GM23338 (cell line): Measurements from ENCODE around the gene ABCD2. TPM values are rescaled to one million over a fixed set of nuclear protein-coding genes. Genes with fewer than 3 reads are reported as not detected.
A peak's percentile ranks its signal among the peaks of the same experiment; 100 is the strongest.

Experiments
- ATAC-seq: fragments of 200-7000 bp; cut with Tn5 transposase; 3 replicates; pipeline ENCODE4 v1.9.1; 2020
- DNase-seq: peaks from one replicate; pipeline ENCODE4 v3.0.0-alpha.2; 2015; ENCODE audit warnings: low spot score
- H2AFZ ChIP-seq: fragments of 200-600 bp; sonication (generic); 2 replicates; pipeline ENCODE4 v1.8.0; 2016; ENCODE audit warnings: antibody characterized with exemption, mild to moderate bottlenecking, moderate library complexity
- H3F3A ChIP-seq: fragments of 200-600 bp; sonication (generic); replicated peaks from 2 replicates; pipeline ENCODE4 v1.8.0; 2017; ENCODE audit warnings: antibody characterized with exemption, mixed run types, low read depth
- H3K27ac ChIP-seq: fragments of 200-600 bp; sonication (generic); 2 replicates; pipeline ENCODE4 v1.6.1; 2016; ENCODE audit warnings: low read depth
- H3K27me3 ChIP-seq: fragments of 200-600 bp; sonication (generic); 2 replicates; pipeline ENCODE4 v1.8.0; 2016; ENCODE audit warnings: mild to moderate bottlenecking, mixed run types, moderate library complexity; ENCODE audit not compliant: insufficient read depth
- H3K36me3 ChIP-seq: fragments of 200-600 bp; sonication (generic); 2 replicates; pipeline ENCODE4 v1.8.0; 2016; ENCODE audit warnings: mild to moderate bottlenecking; ENCODE audit not compliant: insufficient read depth
- H3K4me1 ChIP-seq: fragments of 200-600 bp; sonication (generic); 2 replicates; pipeline ENCODE4 v1.8.0; 2016; ENCODE audit warnings: mild to moderate bottlenecking, moderate library complexity; ENCODE audit not compliant: insufficient read depth
- H3K4me2 ChIP-seq: fragments of 200-600 bp; sonication (generic); 2 replicates; pipeline ENCODE4 v1.7.1; 2017; ENCODE audit warnings: mixed run types
- H3K4me3 ChIP-seq: fragments of 200-600 bp; sonication (generic); 2 replicates; pipeline ENCODE4 v1.6.1; 2016; ENCODE audit warnings: mixed run types
- H3K79me2 ChIP-seq: fragments of 200-600 bp; sonication (generic); replicated peaks from 2 replicates; pipeline ENCODE4 v1.8.0; 2017; ENCODE audit warnings: mild to moderate bottlenecking; ENCODE audit not compliant: insufficient read depth
- H3K9me2 ChIP-seq: fragments of 200-600 bp; sonication (generic); 2 replicates; pipeline ENCODE4 v1.8.0; 2017; ENCODE audit not compliant: insufficient read depth
- H4K20me1 ChIP-seq: fragments of 200-600 bp; sonication (generic); replicated peaks from 2 replicates; pipeline ENCODE4 v1.8.0; 2017; ENCODE audit warnings: mild to moderate bottlenecking; ENCODE audit not compliant: insufficient read depth
- H3K27ac Mint-ChIP-seq: 2 replicates; pipeline ENCODE4 v1.8.0; 2020; ENCODE audit warnings: inconsistent platforms, mild to moderate bottlenecking, moderate library complexity, mixed read lengths
- H3K27me3 Mint-ChIP-seq: 3 replicates; pipeline ENCODE4 v1.8.0; 2022; ENCODE audit warnings: low read depth, mild to moderate bottlenecking, moderate library complexity, mixed read lengths, inconsistent platforms; ENCODE audit not compliant: insufficient read depth, poor library complexity
- H3K36me3 Mint-ChIP-seq: 3 replicates; pipeline ENCODE4 v1.8.0; 2021; ENCODE audit warnings: low read depth, mild to moderate bottlenecking, inconsistent platforms, moderate library complexity, mixed read lengths
- H3K4me1 Mint-ChIP-seq: 3 replicates; pipeline ENCODE4 v1.8.0; 2020; ENCODE audit warnings: mild to moderate bottlenecking, inconsistent platforms, mixed read lengths
- H3K4me3 Mint-ChIP-seq: 3 replicates; pipeline ENCODE4 v1.8.0; 2021; ENCODE audit warnings: moderate library complexity, mild to moderate bottlenecking, inconsistent platforms, mixed read lengths
- H3K9me3 Mint-ChIP-seq: 3 replicates; pipeline ENCODE4 v1.8.0; 2020; ENCODE audit warnings: moderate library complexity, mild to moderate bottlenecking, inconsistent platforms, mixed read lengths
- CREB1 ChIP-seq: fragments of 250-450 bp; sonication (Bioruptor Pico); IDR thresholded peaks from 2 replicates; pipeline ENCODE4 v1.5.0; 2020; ENCODE audit warnings: low read depth, mild to moderate bottlenecking, moderate library complexity
- EZH2 ChIP-seq: fragments of 200-600 bp; sonication (generic); IDR thresholded peaks from one replicate; pipeline ENCODE4 v1.8.0; 2017; ENCODE audit warnings: antibody characterized with exemption, mild to moderate bottlenecking, low read depth; ENCODE audit not compliant: unreplicated experiment
- EZH2phosphoT487 ChIP-seq: fragments of 200-600 bp; sonication (generic); IDR thresholded peaks from one replicate; pipeline ENCODE4 v1.8.1; 2018; ENCODE audit warnings: antibody characterized with exemption; ENCODE audit not compliant: unreplicated experiment
- JUNB ChIP-seq: IDR thresholded peaks from one replicate; pipeline ENCODE4 v1.6.1; 2016; ENCODE audit warnings: antibody characterized with exemption; ENCODE audit not compliant: unreplicated experiment
- POLR2AphosphoS5 ChIP-seq: IDR thresholded peaks from 2 replicates; pipeline ENCODE4 v1.6.1; 2016; ENCODE audit warnings: antibody characterized with exemption, low read depth
- polyA plus RNA-seq: library from polyadenylated mRNA; unstranded; fragments of >200 nt; fragmentation: Nextera tagmentation; extraction: Ambion mirVana; gene quantifications from 2 replicates; pipeline ENCODE4 v1.2.1, GENCODE V29; 2016
- total RNA-seq: library from RNA; depleted of rRNA; stranded (reverse); fragments of >200 nt; shearing (Covaris generic); gene quantifications from 2 replicates; pipeline ENCODE4 v1.2.3, GENCODE V29; 2014
- TF ChIP-seq, protein P1 (sequence below): fragments of 250-450 bp; sonication (Bioruptor Pico); IDR thresholded peaks from 2 replicates; pipeline ENCODE4 v1.5.0; 2020; ENCODE audit warnings: mild to moderate bottlenecking, moderate library complexity
- TF ChIP-seq, protein P2 (sequence below), 2 experiments: fragments of 200-600 bp in 1 of 2; sonication (generic) in 1 of 2; conservative IDR thresholded peaks; 2 replicates each; pipeline versions ENCODE4 v1.5.1 to v1.6.1; 2016 to 2017; ENCODE audit warnings: antibody characterized with exemption in 2 of 2, low read depth in 2 of 2, mild to moderate bottlenecking in 2 of 2, moderate library complexity in 1 of 2
- TF ChIP-seq, protein P3 (sequence below): IDR thresholded peaks from 2 replicates; pipeline ENCODE4 v1.6.1; 2016; ENCODE audit warnings: antibody characterized with exemption

The ABCD2 gene
- total and polyA plus RNA-seq, 2 experiments from 2014 or later, result not detected

DNA sequence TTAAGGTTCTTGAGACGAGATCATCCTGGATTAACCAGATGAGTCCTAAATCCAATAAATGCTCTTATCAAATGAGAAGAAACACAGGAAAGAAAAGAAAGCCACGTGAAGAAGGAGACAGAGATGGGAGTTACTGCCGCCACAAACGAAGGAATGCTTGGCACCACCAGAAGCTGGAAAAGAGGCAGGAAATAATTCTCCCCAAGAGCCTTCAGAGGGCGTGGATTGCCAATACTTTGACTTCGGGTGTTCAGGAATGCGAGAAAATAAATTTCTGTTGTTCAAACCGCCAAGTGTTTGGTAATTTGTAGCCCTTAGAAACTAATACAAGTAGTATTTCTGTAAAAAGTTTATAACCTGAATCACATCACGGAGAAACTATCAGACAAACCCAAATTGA is 31.3 kb downstream of the ABCD2 start (continued):
- TF ChIP-seq, protein P1, sequence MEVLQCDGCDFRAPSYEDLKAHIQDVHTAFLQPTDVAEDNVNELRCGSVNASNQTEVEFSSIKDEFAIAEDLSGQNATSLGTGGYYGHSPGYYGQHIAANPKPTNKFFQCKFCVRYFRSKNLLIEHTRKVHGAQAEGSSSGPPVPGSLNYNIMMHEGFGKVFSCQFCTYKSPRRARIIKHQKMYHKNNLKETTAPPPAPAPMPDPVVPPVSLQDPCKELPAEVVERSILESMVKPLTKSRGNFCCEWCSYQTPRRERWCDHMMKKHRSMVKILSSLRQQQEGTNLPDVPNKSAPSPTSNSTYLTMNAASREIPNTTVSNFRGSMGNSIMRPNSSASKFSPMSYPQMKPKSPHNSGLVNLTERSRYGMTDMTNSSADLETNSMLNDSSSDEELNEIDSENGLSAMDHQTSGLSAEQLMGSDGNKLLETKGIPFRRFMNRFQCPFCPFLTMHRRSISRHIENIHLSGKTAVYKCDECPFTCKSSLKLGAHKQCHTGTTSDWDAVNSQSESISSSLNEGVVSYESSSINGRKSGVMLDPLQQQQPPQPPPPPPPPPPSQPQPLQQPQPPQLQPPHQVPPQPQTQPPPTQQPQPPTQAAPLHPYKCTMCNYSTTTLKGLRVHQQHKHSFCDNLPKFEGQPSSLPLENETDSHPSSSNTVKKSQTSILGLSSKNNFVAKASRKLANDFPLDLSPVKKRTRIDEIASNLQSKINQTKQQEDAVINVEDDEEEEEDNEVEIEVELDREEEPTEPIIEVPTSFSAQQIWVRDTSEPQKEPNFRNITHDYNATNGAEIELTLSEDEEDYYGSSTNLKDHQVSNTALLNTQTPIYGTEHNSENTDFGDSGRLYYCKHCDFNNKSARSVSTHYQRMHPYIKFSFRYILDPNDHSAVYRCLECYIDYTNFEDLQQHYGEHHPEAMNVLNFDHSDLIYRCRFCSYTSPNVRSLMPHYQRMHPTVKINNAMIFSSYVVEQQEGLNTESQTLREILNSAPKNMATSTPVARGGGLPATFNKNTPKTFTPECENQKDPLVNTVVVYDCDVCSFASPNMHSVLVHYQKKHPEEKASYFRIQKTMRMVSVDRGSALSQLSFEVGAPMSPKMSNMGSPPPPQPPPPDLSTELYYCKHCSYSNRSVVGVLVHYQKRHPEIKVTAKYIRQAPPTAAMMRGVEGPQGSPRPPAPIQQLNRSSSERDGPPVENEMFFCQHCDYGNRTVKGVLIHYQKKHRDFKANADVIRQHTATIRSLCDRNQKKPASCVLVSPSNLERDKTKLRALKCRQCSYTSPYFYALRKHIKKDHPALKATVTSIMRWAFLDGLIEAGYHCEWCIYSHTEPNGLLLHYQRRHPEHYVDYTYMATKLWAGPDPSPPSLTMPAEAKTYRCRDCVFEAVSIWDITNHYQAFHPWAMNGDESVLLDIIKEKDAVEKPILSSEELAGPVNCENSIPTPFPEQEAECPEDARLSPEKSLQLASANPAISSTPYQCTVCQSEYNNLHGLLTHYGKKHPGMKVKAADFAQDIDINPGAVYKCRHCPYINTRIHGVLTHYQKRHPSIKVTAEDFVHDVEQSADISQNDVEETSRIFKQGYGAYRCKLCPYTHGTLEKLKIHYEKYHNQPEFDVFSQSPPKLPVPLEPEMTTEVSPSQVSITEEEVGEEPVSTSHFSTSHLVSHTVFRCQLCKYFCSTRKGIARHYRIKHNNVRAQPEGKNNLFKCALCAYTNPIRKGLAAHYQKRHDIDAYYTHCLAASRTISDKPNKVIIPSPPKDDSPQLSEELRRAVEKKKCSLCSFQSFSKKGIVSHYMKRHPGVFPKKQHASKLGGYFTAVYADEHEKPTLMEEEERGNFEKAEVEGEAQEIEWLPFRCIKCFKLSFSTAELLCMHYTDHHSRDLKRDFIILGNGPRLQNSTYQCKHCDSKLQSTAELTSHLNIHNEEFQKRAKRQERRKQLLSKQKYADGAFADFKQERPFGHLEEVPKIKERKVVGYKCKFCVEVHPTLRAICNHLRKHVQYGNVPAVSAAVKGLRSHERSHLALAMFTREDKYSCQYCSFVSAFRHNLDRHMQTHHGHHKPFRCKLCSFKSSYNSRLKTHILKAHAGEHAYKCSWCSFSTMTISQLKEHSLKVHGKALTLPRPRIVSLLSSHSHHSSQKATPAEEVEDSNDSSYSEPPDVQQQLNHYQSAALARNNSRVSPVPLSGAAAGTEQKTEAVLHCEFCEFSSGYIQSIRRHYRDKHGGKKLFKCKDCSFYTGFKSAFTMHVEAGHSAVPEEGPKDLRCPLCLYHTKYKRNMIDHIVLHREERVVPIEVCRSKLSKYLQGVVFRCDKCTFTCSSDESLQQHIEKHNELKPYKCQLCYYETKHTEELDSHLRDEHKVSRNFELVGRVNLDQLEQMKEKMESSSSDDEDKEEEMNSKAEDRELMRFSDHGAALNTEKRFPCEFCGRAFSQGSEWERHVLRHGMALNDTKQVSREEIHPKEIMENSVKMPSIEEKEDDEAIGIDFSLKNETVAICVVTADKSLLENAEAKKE, result no peak

DNA sequence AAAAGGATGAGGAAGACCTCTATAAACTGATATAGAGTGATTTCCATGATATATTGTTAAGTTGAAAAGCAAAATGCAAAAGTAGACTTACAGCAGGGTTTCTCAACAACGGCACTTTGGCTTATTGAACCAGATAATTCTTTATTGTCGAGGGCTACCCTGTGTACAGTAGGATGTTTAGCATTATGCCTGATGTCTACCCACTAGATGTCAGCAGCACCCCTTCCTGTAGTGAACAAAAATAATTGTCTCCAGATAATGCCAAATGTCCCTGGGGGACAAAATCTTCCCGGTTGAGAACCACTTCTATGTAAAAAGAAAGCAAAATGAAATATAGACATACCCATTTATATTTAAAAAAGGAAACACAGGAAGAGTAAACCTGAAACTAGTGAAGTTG is 32.4 kb downstream of the ABCD2 start:
- H3K36me3 Mint-ChIP-seq, result no peaks in the 10 kb centered on the region
- Histone ChIP-seq H3K27ac (no peak overlapping the region), H3K36me3 (no peaks in the 10 kb centered on the region), H3F3A (no peaks in the 10 kb centered on the region), H3K4me3 (no peak overlapping the region), H3K9me2 (no peaks in the 10 kb centered on the region), H2AFZ (no peak overlapping the region), H3K79me2 (no peaks in the 10 kb centered on the region), H3K4me2 (no peak overlapping the region), H3K4me1 (no peaks in the 10 kb centered on the region), H3K27me3 (no peaks in the 10 kb centered on the region), H4K20me1 (no peaks in the 10 kb centered on the region)
- H3K9me3 Mint-ChIP-seq, result 0 out of 3 replicates have a peak, but pooled peaks cover 2% of the 10 kb centered on the region
- H3K4me3 Mint-ChIP-seq, result no peak overlapping the region
- H3K27me3 Mint-ChIP-seq, result peaks cover 1% of the 10 kb centered on the region
- TF ChIP-seq EZH2 (no peak), CREB1 (no peak), JUNB (no peak), POLR2AphosphoS5 (no peak), EZH2phosphoT487 (no peak)
- TF ChIP-seq, protein P2, sequence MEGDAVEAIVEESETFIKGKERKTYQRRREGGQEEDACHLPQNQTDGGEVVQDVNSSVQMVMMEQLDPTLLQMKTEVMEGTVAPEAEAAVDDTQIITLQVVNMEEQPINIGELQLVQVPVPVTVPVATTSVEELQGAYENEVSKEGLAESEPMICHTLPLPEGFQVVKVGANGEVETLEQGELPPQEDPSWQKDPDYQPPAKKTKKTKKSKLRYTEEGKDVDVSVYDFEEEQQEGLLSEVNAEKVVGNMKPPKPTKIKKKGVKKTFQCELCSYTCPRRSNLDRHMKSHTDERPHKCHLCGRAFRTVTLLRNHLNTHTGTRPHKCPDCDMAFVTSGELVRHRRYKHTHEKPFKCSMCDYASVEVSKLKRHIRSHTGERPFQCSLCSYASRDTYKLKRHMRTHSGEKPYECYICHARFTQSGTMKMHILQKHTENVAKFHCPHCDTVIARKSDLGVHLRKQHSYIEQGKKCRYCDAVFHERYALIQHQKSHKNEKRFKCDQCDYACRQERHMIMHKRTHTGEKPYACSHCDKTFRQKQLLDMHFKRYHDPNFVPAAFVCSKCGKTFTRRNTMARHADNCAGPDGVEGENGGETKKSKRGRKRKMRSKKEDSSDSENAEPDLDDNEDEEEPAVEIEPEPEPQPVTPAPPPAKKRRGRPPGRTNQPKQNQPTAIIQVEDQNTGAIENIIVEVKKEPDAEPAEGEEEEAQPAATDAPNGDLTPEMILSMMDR (conservative IDR thresholded peaks at IDR 0.05; ENCODE audit: low read depth in 2 of 2), result peak; percentile 32 to 55; a peak in 3 of 4 replicates
- TF ChIP-seq, protein P3, sequence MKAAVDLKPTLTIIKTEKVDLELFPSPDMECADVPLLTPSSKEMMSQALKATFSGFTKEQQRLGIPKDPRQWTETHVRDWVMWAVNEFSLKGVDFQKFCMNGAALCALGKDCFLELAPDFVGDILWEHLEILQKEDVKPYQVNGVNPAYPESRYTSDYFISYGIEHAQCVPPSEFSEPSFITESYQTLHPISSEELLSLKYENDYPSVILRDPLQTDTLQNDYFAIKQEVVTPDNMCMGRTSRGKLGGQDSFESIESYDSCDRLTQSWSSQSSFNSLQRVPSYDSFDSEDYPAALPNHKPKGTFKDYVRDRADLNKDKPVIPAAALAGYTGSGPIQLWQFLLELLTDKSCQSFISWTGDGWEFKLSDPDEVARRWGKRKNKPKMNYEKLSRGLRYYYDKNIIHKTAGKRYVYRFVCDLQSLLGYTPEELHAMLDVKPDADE, result no peak
- no peak overlapping the region for H3K27ac Mint-ChIP-seq
- DNase-seq, result no peak
- ATAC-seq, result peak; percentile 46; the same call in 2 of the 3 replicates
- no peaks in the 10 kb centered on the region for H3K4me1 Mint-ChIP-seq
